WI38 (cell line): ENCODE results near the gene DEDD2.
"Not testable (repeated sequence)": the region's sequence is repeated elsewhere in the genome, so short reads cannot be mapped to it uniquely, and the experiment has no call there.

Source experiments
- H3K4me3 ChIP-seq: 2 replicates; pipeline ENCODE4 v1.5.1; 2011; ENCODE audit warnings: low read depth, mild to moderate bottlenecking, control low read depth, low read length
- CTCF ChIP-seq: IDR thresholded peaks from 2 replicates; pipeline ENCODE4 v1.5.1; 2012; ENCODE audit warnings: low read depth, mild to moderate bottlenecking, control low read depth, low read length

DEDD2 gene

GRCh38 chr19:42217520-42218437, at the start of gene DEDD2:
Gene DEDD2, minus strand, starts transcription at chr19:42217677. Its CDS starts 670 bp downstream, at chr19:42217007.
- TF ChIP-seq CTCF, result no peak
- peak within 1 kb of the TSS; percentile 96 for H3K4me3 ChIP-seq

- H3K4me3 ChIP-seq, result not testable (repeated sequence)
Observed at GRCh38 chr19:42266928-42267603, 49.6 kb upstream of the DEDD2 start.

- H3K4me3 ChIP-seq, result not testable (repeated sequence)
Observed at GRCh38 chr19:42266105-42266504, 48.6 kb upstream of the DEDD2 start.

- TF ChIP-seq CTCF, result no peak
- no peak overlapping the region for H3K4me3 ChIP-seq
Observed at GRCh38 chr19:42261763-42262162, 44.3 kb upstream of the DEDD2 start.

GRCh38 chr19:42257842-42258241, 40.4 kb upstream of the DEDD2 start:
- not testable (repeated sequence) for H3K4me3 ChIP-seq

- no peak for TF ChIP-seq CTCF
- peak overlapping the region; percentile 96 for H3K4me3 ChIP-seq
Observed at GRCh38 chr19:42255766-42256745, 38.6 kb upstream of the DEDD2 start.

GRCh38 chr19:42254850-42255765, 37.6 kb upstream of the DEDD2 start, which contains the start of gene ERF:
Gene ERF, minus strand, starts transcription at chr19:42255128. Its CDS starts 129 bp downstream, at chr19:42254999.
- no peak for TF ChIP-seq CTCF
- H3K4me3 ChIP-seq, result peak within 1 kb of the TSS; percentile 96
